A673 (cell line): ENCODE data around the gene CALHM5. TPM values are rescaled to one million over a fixed set of nuclear protein-coding genes. Genes with fewer than 3 reads are reported as not detected.

Source experiments
- BruUV-seq: library from RNA; stranded (reverse); fragments of 400-500 nt; replicated peaks from 2 replicates; lab custom pipeline; 2021; lab: Mats Ljungman, UMichigan
- CTCF ChIA-PET: fragments of 300-600 bp; sonication (Branson Sonifier 250); formaldehyde crosslinking; loops from one replicate; lab custom pipeline; 2022; ENCODE audit warnings: antibody characterized with exemption; lab: Charles Lee
- POLR2A ChIA-PET: fragments of 300-600 bp; sonication (Branson Sonifier 250); formaldehyde crosslinking; loops from one replicate; lab custom pipeline; 2022; ENCODE audit warnings: antibody characterized with exemption; ENCODE audit not compliant: low non-redundant PET; lab: Charles Lee
- DNase-seq: peaks from one replicate; pipeline ENCODE4 v3.0.0-alpha.2; 2015; ENCODE audit warnings: low spot score
- H3K27ac ChIP-seq: fragments of 200-600 bp; sonication (generic); 2 replicates; pipeline ENCODE4 v1.5.1; 2016; ENCODE audit warnings: mixed run types, low read depth, mild to moderate bottlenecking, mixed read lengths, antibody characterized with exemption, low read length; ENCODE audit not compliant: poor library complexity, severe bottlenecking
- H3K27me3 ChIP-seq: fragments of 200-600 bp; sonication (generic); replicated peaks from 2 replicates; pipeline ENCODE4 v1.6.1; 2017; ENCODE audit warnings: mixed run types, low read depth, mild to moderate bottlenecking, mixed read lengths, antibody characterized with exemption, low read length; ENCODE audit not compliant: insufficient read depth, poor library complexity
- H3K36me3 ChIP-seq: fragments of 200-600 bp; sonication (generic); 2 replicates; pipeline ENCODE4 v1.6.1; 2016; ENCODE audit warnings: mixed run types, mild to moderate bottlenecking, mixed read lengths, antibody characterized with exemption, low read length; ENCODE audit not compliant: insufficient read depth, poor library complexity, severe bottlenecking
- H3K4me1 ChIP-seq: fragments of 200-600 bp; sonication (generic); 2 replicates; pipeline ENCODE4 v1.6.1; 2017; ENCODE audit warnings: mixed run types, mild to moderate bottlenecking, mixed read lengths, antibody characterized with exemption, low read length; ENCODE audit not compliant: insufficient read depth, poor library complexity, severe bottlenecking
- H3K4me3 ChIP-seq: fragments of 200-600 bp; sonication (generic); 2 replicates; pipeline ENCODE4 v1.5.1; 2016; ENCODE audit warnings: low read depth, mixed run types, mild to moderate bottlenecking, mixed read lengths, low read length; ENCODE audit not compliant: poor library complexity, severe bottlenecking
- H3K9me3 ChIP-seq: fragments of 200-600 bp; sonication (generic); 2 replicates; pipeline ENCODE4 v1.6.1; 2016; ENCODE audit warnings: mixed run types, low read depth, mild to moderate bottlenecking, mixed read lengths, antibody characterized with exemption, low read length; ENCODE audit not compliant: poor library complexity, severe bottlenecking
- CTCF ChIP-seq: fragments of 300-800, 200-600 bp; sonication (generic); conservative IDR thresholded peaks from 2 replicates; pipeline ENCODE4 v1.5.1; 2017; ENCODE audit warnings: low read depth, mild to moderate bottlenecking, antibody characterized with exemption, low read length, moderate library complexity, mixed read lengths
- EZH2 ChIP-seq: fragments of 200-600 bp; sonication (generic); IDR thresholded peaks from 2 replicates; pipeline ENCODE4 v1.6.1; 2017; ENCODE audit warnings: borderline replicate concordance, low read depth, mild to moderate bottlenecking, mixed read lengths, antibody characterized with exemption, low read length; ENCODE audit not compliant: poor library complexity, severe bottlenecking
- intact Hi-C: fragments of 100-400 bp; cut with micrococcal nuclease; formaldehyde crosslinking; loops from one replicate; pipeline ENCODE4 v1.10.0; 2022; ENCODE audit not compliant: unreplicated experiment
- total RNA-seq: library from RNA; stranded (reverse); gene quantifications from 2 replicates; pipeline ENCODE4 v1.2.3, GENCODE V29; 2021

CALHM5 gene
- total RNA-seq, 1 experiment from 2014 or later: 0.26 TPM

- Histone ChIP-seq H3K36me3 (no peaks in the 10 kb centered on the region), H3K27ac (no peak overlapping the region), H3K27me3 (no peaks in the 10 kb centered on the region), H3K9me3 (no peaks in the 10 kb centered on the region), H3K4me1 (peaks cover 4% of the 10 kb centered on the region), H3K4me3 (no peak overlapping the region)
- TF ChIP-seq CTCF: no peak
- no peak for TF ChIP-seq EZH2
- ChIA-PET POLR2A (no interaction called here), CTCF (no interaction called here)
- no TSS peak for BruUV-seq
- intact Hi-C loops: no loop called here
- no peak for DNase-seq
Observed at GRCh38 chr6:116556814-116557415, 45.5 kb downstream of the CALHM5 start.

GRCh38 chr6:116557893-116558292 lies 46.5 kb downstream of the CALHM5 start:
- Histone ChIP-seq H3K27me3 (no peaks in the 10 kb centered on the region), H3K27ac (no peak overlapping the region), H3K4me1 (peaks cover 4% of the 10 kb centered on the region), H3K36me3 (no peaks in the 10 kb centered on the region), H3K4me3 (no peak overlapping the region), H3K9me3 (no peaks in the 10 kb centered on the region)
- ChIA-PET CTCF (interaction anchor here (1.0 to 1.3 kb wide), 4 partner anchors 16 to 289 kb away, joined by 4 to 6 read pairs (median 4); partner anchors contain the start of gene CALHM5), POLR2A (no interaction called here)
- no peak for TF ChIP-seq EZH2
- TF ChIP-seq CTCF: no peak
- peak; percentile 90 for DNase-seq
- no TSS peak for BruUV-seq
- intact Hi-C loops: no loop called here

GRCh38 chr6:116560130-116560529 lies 48.7 kb downstream of the CALHM5 start:
- Histone ChIP-seq H3K9me3 (no peaks in the 10 kb centered on the region), H3K36me3 (no peaks in the 10 kb centered on the region), H3K27ac (no peak overlapping the region), H3K27me3 (no peaks in the 10 kb centered on the region), H3K4me1 (peaks cover 4% of the 10 kb centered on the region), H3K4me3 (no peak overlapping the region)
- ChIA-PET CTCF (interaction anchor here (1.2 to 1.6 kb wide), 2 partner anchors 9 to 292 kb away, joined by 3 to 14 read pairs; no protein-coding TSS in a partner anchor), POLR2A (no interaction called here)
- BruUV-seq: no TSS peak
- DNase-seq: no peak
- TF ChIP-seq CTCF: no peak
- TF ChIP-seq EZH2: no peak
- intact Hi-C loops: loop anchor here (2.0 to 5.0 kb wide), 3 partner anchors 23 to 343 kb away; no protein-coding TSS in a partner anchor
